Measurements from ENCODE around the gene CLEC2L. TPM values are rescaled to one million over a fixed set of nuclear protein-coding genes. Genes with fewer than 3 reads are reported as not detected.

Gene CLEC2L
- total RNA-seq, 1 experiment from 2014 or later: not detected

DNA sequence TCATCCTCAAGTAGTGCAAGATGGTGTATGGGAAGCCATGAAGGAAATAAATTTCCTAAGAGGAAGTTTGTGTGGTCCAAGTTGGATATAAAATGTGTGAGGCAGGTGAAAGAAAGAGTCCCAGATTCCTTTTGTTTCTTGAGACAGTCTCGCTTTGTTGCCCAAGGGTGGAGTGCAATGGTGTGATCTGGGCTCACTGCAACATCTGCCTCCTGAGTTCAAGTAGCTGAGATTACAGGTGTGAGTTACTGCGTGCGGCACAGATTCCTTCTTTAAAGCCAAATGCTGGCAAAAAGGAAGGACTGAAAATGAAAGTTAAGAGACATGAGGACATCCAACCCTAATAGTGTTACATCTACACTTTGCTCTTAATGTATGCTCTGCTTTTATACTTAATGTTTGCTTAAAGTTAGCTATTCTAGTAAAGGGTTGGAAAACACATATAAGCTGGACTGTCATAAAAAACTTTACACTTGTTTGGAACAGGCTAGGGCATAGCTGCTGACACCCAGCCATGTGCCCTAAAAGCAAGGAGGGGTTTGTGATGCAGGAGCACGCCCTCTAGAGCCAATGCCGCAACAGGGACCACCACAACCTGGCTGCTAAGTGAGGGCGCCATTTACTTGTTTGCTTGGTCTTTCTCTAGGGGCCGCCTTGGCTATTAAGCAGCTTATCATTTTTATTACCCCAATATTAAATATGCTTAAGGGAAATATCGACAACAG, 34.5 kb downstream of the CLEC2L start:
- intact Hi-C loops (cut with micrococcal nuclease; ENCODE audit: unreplicated experiment): no loop called here
- no TSS peak for BruUV-seq (replicated peaks)
- Histone ChIP-seq H3K4me1 (ENCODE audit: insufficient read depth, low read length, poor library complexity, severe bottlenecking) (no peaks in the 10 kb centered on the region), H3K36me3 (ENCODE audit: insufficient read depth, low read length, poor library complexity, severe bottlenecking) (no peaks in the 10 kb centered on the region), H3K4me3 (ENCODE audit: low read depth, low read length, poor library complexity, severe bottlenecking) (no peak overlapping the region), H3K27ac (ENCODE audit: low read depth, low read length, poor library complexity, severe bottlenecking) (no peak overlapping the region), H3K27me3 (replicated peaks; ENCODE audit: insufficient read depth, low read depth, low read length, poor library complexity) (no peaks in the 10 kb centered on the region), H3K9me3 (ENCODE audit: low read depth, low read length, poor library complexity, severe bottlenecking) (no peaks in the 10 kb centered on the region)
- TF ChIP-seq, protein P1, sequence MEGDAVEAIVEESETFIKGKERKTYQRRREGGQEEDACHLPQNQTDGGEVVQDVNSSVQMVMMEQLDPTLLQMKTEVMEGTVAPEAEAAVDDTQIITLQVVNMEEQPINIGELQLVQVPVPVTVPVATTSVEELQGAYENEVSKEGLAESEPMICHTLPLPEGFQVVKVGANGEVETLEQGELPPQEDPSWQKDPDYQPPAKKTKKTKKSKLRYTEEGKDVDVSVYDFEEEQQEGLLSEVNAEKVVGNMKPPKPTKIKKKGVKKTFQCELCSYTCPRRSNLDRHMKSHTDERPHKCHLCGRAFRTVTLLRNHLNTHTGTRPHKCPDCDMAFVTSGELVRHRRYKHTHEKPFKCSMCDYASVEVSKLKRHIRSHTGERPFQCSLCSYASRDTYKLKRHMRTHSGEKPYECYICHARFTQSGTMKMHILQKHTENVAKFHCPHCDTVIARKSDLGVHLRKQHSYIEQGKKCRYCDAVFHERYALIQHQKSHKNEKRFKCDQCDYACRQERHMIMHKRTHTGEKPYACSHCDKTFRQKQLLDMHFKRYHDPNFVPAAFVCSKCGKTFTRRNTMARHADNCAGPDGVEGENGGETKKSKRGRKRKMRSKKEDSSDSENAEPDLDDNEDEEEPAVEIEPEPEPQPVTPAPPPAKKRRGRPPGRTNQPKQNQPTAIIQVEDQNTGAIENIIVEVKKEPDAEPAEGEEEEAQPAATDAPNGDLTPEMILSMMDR (conservative IDR thresholded peaks at IDR 0.05; ENCODE audit: low read depth, low read length): no peak
- TF ChIP-seq EZH2 (IDR thresholded peaks at IDR 0.05; ENCODE audit: borderline replicate concordance, low read depth, low read length, poor library complexity, severe bottlenecking): no peak
- DNase-seq (ENCODE audit: low spot score): no peak
- CTCF ChIA-PET: no interaction called here
- POLR2A ChIA-PET (ENCODE audit: low non-redundant PET): interaction anchor here (0.6 kb wide), 1 partner anchor 115 kb away, joined by 3 read pairs; no protein-coding TSS in a partner anchor

DNA sequence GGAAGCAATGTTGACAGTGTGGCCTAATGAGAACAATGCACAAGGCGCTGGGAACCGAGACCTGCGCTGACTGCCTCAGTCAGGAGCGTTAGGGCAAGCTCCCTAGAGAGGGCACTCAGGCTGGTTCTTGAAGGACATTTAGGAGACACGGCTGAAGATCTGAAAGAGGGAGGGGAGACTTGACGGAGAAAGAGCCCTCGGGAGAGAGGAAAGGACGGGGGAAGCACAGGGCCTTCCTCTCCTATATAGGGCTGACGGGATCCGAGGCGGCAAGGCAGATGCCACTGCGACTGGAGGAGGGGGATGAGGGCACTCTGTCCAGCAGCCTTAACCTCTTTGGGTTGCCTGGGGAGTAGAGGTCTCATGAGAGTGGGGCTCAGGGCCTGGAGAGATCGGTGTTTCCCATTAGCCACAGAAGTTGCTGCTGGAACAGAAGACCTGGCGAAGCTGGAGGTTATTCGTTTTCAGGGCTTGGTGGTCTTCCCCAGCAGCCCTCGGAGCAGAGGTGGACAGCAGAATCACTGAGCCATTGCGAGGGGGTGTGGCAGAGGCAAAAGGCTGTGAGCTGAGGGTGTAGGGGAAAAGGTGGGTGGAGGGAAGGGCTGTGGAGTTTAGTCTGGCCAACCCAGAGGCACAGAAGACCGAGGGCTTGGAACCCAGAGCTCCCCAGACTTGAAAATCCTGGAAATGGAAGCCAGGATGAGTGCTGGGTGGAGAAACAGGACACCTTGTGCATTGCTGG, 36.0 kb downstream of the CLEC2L start:
- ChIA-PET CTCF (no interaction called here), POLR2A (ENCODE audit: low non-redundant PET) (no interaction called here)
- Histone ChIP-seq H3K27ac (ENCODE audit: low read depth, low read length, poor library complexity, severe bottlenecking) (no peak overlapping the region), H3K4me3 (ENCODE audit: low read depth, low read length, poor library complexity, severe bottlenecking) (no peak overlapping the region), H3K9me3 (ENCODE audit: low read depth, low read length, poor library complexity, severe bottlenecking) (no peaks in the 10 kb centered on the region), H3K27me3 (replicated peaks; ENCODE audit: insufficient read depth, low read depth, low read length, poor library complexity) (no peaks in the 10 kb centered on the region), H3K4me1 (ENCODE audit: insufficient read depth, low read length, poor library complexity, severe bottlenecking) (no peaks in the 10 kb centered on the region), H3K36me3 (ENCODE audit: insufficient read depth, low read length, poor library complexity, severe bottlenecking) (no peaks in the 10 kb centered on the region)
- no peak for TF ChIP-seq EZH2 (IDR thresholded peaks at IDR 0.05; ENCODE audit: borderline replicate concordance, low read depth, low read length, poor library complexity, severe bottlenecking)
- TF ChIP-seq, protein P1 (conservative IDR thresholded peaks at IDR 0.05; ENCODE audit: low read depth, low read length): no peak
- no peak for DNase-seq (ENCODE audit: low spot score)
- BruUV-seq (replicated peaks): no TSS peak
- intact Hi-C loops (cut with micrococcal nuclease; ENCODE audit: unreplicated experiment): no loop called here

DNA sequence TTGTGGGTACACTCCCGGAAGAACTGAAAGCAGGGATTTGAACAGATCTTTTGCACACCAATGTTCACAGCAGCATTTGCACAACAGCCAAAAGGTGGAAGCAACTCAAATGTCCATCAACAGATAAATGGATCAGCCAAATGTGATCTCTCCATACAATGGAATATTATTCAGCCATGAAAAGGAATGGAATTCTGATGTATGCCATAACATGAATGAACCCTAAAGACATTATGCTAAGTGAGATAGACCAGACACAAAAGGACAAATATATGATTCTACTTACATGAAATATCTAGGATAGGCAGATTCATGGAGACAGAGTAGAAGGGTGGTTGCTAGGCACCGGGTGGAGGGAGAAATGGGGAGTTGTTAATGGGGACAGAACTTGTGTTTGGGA, 36.7 kb downstream of the CLEC2L start:
- no peak for DNase-seq (ENCODE audit: low spot score)
- Histone ChIP-seq H3K4me3 (ENCODE audit: low read depth, low read length, poor library complexity, severe bottlenecking) (no peak overlapping the region), H3K36me3 (ENCODE audit: insufficient read depth, low read length, poor library complexity, severe bottlenecking) (no peaks in the 10 kb centered on the region), H3K27ac (ENCODE audit: low read depth, low read length, poor library complexity, severe bottlenecking) (no peak overlapping the region), H3K4me1 (ENCODE audit: insufficient read depth, low read length, poor library complexity, severe bottlenecking) (no peaks in the 10 kb centered on the region), H3K27me3 (replicated peaks; ENCODE audit: insufficient read depth, low read depth, low read length, poor library complexity) (no peaks in the 10 kb centered on the region), H3K9me3 (ENCODE audit: low read depth, low read length, poor library complexity, severe bottlenecking) (no peaks in the 10 kb centered on the region)
- no peak for TF ChIP-seq EZH2 (IDR thresholded peaks at IDR 0.05; ENCODE audit: borderline replicate concordance, low read depth, low read length, poor library complexity, severe bottlenecking)
- TF ChIP-seq, protein P1 (conservative IDR thresholded peaks at IDR 0.05; ENCODE audit: low read depth, low read length): no peak
- ChIA-PET POLR2A (ENCODE audit: low non-redundant PET) (no interaction called here), CTCF (no interaction called here)
- intact Hi-C loops (cut with micrococcal nuclease; ENCODE audit: unreplicated experiment): no loop called here
- BruUV-seq (replicated peaks): no TSS peak

Data from A673 (cell line).